Hepatocyte (in vitro differentiated cells): ENCODE results near the gene CYTH1. TPM values are rescaled to one million over a fixed set of nuclear protein-coding genes. Genes with fewer than 3 reads are reported as not detected.

ENCODE experiments used
- DNase-seq: peaks from one replicate; pipeline ENCODE4 v3.0.0-alpha.2; 2016; ENCODE audit warnings: low spot score
- H2AFZ ChIP-seq: fragments of 200-600 bp; sonication (generic); 2 replicates; pipeline ENCODE4 v1.6.0; 2016; ENCODE audit warnings: antibody characterized with exemption, mild to moderate bottlenecking
- H3K27ac ChIP-seq: fragments of 200-600 bp; sonication (generic); 2 replicates; pipeline ENCODE4 v1.5.1; 2016; ENCODE audit warnings: mild to moderate bottlenecking
- H3K27me3 ChIP-seq: fragments of 200-600 bp; sonication (generic); 2 replicates; pipeline ENCODE4 v1.6.1; 2016
- H3K36me3 ChIP-seq: fragments of 200-600 bp; sonication (generic); replicated peaks from 2 replicates; pipeline ENCODE4 v1.5.1; 2016; ENCODE audit warnings: low read depth; ENCODE audit not compliant: insufficient read depth
- H3K4me1 ChIP-seq: fragments of 200-600 bp; sonication (generic); 2 replicates; pipeline ENCODE4 v1.5.1; 2016; ENCODE audit warnings: mild to moderate bottlenecking, moderate library complexity; ENCODE audit not compliant: insufficient read depth
- H3K4me2 ChIP-seq: fragments of 200-600 bp; sonication (generic); 2 replicates; pipeline ENCODE4 v1.6.0; 2016
- H3K4me3 ChIP-seq: fragments of 200-600 bp; sonication (generic); 2 replicates; pipeline ENCODE4 v1.5.1; 2016; ENCODE audit warnings: mild to moderate bottlenecking
- H3K79me2 ChIP-seq: fragments of 200-600 bp; sonication (generic); 2 replicates; pipeline ENCODE4 v1.6.0; 2017; ENCODE audit warnings: mild to moderate bottlenecking
- H3K9me2 ChIP-seq: fragments of 200-600 bp; sonication (generic); replicated peaks from 2 replicates; pipeline ENCODE4 v1.6.0; 2017; ENCODE audit warnings: mild to moderate bottlenecking; ENCODE audit not compliant: insufficient read depth
- H3K9me3 ChIP-seq: fragments of 200-600 bp; sonication (generic); 2 replicates; pipeline ENCODE4 v1.5.1; 2016; ENCODE audit warnings: low read depth, mild to moderate bottlenecking
- H4K20me1 ChIP-seq: fragments of 200-600 bp; sonication (generic); 2 replicates; pipeline ENCODE4 v1.6.0; 2016; ENCODE audit warnings: mild to moderate bottlenecking; ENCODE audit not compliant: insufficient read depth, poor library complexity, severe bottlenecking
- EZH2 ChIP-seq: fragments of 200-600 bp; sonication (generic); IDR thresholded peaks from 2 replicates; pipeline ENCODE4 v1.6.1; 2016; ENCODE audit warnings: antibody characterized with exemption, mild to moderate bottlenecking, borderline replicate concordance
- EZH2phosphoT487 ChIP-seq: fragments of 200-600 bp; sonication (generic); IDR thresholded peaks from one replicate; pipeline ENCODE4 v1.6.1; 2018; ENCODE audit warnings: antibody characterized with exemption, mild to moderate bottlenecking, low read depth, moderate library complexity; ENCODE audit not compliant: unreplicated experiment, severe bottlenecking
- WGBS: methylation state at CpG from one replicate; pipeline ENCODE4 v1.1.6; 2016; ENCODE audit warnings: low lambda C conversion rate; ENCODE audit errors: missing lambda C conversion rate; 5-methylcytosine and 5-hydroxymethylcytosine counted together
- polyA plus RNA-seq: library from polyadenylated mRNA; unstranded; fragments of >200 nt; fragmentation: Nextera tagmentation; extraction: Ambion mirVana; gene quantifications from 2 replicates; pipeline ENCODE4 v1.2.1, GENCODE V29; 2016
- total RNA-seq: library from RNA; depleted of rRNA; stranded (reverse); fragments of >200 nt; gene quantifications from 2 replicates; pipeline ENCODE4 v1.2.3, GENCODE V29; 2014
- TF ChIP-seq, protein P1 (sequence below): fragments of 200-600 bp; sonication (generic); IDR thresholded peaks from 2 replicates; pipeline ENCODE4 v1.5.1; 2016; ENCODE audit warnings: antibody characterized with exemption, mild to moderate bottlenecking; ENCODE audit not compliant: poor library complexity

CYTH1 gene
- total and polyA plus RNA-seq, 2 experiments from 2014 or later: 38.5 to 44.4 TPM

DNA sequence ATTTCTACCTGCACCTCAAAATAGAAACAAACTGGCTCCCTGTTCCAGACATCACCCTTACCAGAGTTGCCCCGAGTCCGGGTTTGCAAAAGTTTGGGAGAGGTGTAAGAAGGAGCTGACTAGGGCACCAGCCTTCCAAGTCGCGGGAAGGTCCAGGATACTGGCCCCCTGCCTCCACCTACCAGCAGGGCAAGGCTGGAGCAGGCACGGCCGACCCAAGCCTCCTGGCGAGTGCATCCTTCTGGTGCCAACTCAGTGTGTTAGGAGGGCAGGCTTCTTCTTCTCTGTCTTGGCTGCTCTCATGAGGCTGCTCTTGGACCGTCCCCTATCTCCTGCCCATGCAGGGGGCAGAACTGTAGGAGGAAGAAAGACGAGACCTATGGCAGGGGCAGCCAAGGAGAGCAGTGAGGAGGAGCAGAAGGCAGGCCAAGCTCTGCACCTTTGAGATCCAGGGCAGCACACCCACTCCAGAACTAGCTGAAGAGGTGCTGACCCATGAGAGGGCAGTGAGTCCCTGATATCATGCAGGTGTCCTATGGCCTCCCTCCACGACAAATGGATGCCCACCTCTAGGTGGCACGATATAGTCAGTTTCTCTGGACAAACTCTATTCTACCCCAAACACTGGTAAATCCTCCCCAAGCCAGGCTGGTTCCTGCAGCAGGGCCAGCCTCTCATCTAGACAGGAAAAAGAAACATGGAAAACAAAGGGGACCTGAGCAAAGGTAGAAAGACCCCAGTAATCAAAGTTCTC lies 54.4 kb downstream of the CYTH1 start:
- Histone ChIP-seq H3K4me3 (no peak overlapping the region), H3K4me1 (peaks cover 30% of the 10 kb centered on the region), H2AFZ (no peak overlapping the region), H3K27ac (no peak overlapping the region), H3K79me2 (peaks cover 99% of the 10 kb centered on the region), H3K27me3 (no peaks in the 10 kb centered on the region), H4K20me1 (peaks cover 85% of the 10 kb centered on the region), H3K9me2 (no peaks in the 10 kb centered on the region), H3K4me2 (no peak overlapping the region), H3K36me3 (no peaks in the 10 kb centered on the region), H3K9me3 (no peaks in the 10 kb centered on the region)
- TF ChIP-seq EZH2phosphoT487 (no peak), EZH2 (no peak)
- TF ChIP-seq, protein P1, sequence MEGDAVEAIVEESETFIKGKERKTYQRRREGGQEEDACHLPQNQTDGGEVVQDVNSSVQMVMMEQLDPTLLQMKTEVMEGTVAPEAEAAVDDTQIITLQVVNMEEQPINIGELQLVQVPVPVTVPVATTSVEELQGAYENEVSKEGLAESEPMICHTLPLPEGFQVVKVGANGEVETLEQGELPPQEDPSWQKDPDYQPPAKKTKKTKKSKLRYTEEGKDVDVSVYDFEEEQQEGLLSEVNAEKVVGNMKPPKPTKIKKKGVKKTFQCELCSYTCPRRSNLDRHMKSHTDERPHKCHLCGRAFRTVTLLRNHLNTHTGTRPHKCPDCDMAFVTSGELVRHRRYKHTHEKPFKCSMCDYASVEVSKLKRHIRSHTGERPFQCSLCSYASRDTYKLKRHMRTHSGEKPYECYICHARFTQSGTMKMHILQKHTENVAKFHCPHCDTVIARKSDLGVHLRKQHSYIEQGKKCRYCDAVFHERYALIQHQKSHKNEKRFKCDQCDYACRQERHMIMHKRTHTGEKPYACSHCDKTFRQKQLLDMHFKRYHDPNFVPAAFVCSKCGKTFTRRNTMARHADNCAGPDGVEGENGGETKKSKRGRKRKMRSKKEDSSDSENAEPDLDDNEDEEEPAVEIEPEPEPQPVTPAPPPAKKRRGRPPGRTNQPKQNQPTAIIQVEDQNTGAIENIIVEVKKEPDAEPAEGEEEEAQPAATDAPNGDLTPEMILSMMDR: no peak
- no peak for DNase-seq
- WGBS: 95% methylated on average over 11 of the region's 11 CpGs

DNA sequence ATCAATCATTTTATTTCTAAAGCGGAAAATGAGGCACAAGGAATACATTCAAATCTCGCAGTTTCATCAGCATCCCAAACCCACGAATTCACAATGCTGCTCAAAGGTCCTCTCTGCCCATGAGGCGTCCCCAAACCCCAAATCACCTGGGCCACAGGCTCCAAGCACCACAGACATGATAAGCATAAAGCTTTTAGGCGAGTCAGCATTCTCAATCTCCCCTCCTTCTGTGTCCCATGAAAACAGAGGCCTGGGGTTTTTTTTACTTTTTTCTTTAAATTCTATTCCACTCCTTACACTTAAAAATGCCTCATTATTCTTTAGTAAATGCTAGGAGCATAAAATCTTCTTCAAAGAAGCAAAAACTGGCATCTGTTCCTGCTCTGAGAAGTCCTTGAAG lies 55.0 kb downstream of the CYTH1 start:
- H4K20me1 ChIP-seq: peaks cover 85% of the 10 kb centered on the region
- H3K4me3 ChIP-seq: no peak overlapping the region
- no peak overlapping the region for H3K27ac ChIP-seq
- no peak for TF ChIP-seq EZH2
- TF ChIP-seq, protein P1: no peak
- no peak for TF ChIP-seq EZH2phosphoT487
- H3K4me1 ChIP-seq: peaks cover 35% of the 10 kb centered on the region
- no peaks in the 10 kb centered on the region for H3K9me2 ChIP-seq
- H3K36me3 ChIP-seq: no peaks in the 10 kb centered on the region
- H3K27me3 ChIP-seq: no peaks in the 10 kb centered on the region
- H3K9me3 ChIP-seq: no peaks in the 10 kb centered on the region
- no peak for DNase-seq
- H2AFZ ChIP-seq: no peak overlapping the region
- no peak overlapping the region for H3K4me2 ChIP-seq
- peaks cover 99% of the 10 kb centered on the region for H3K79me2 ChIP-seq
- 97% methylated on average over 5 of the region's 5 CpGs for WGBS

DNA sequence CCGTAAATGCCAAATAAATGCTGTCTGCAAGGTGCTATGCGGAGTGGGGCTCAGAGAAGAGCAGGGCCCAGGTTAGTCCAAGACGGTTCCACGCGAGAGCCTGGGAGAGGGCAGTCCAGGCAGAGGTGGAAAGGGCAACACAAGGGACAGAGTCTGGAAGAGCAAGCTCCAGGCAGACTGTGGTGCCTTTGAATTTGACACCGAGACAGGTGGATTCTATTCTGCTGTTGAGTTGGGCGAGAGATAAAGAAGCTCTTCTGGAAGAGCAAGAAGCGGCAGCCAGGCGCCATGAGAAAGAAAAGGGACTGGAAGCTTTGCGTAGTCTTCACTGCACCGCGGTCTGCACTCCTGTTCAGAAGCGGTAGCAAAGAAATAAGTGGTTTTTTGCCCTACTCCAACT lies 55.6 kb downstream of the CYTH1 start:
- no peaks in the 10 kb centered on the region for H3K9me3 ChIP-seq
- no peaks in the 10 kb centered on the region for H3K9me2 ChIP-seq
- peaks cover 99% of the 10 kb centered on the region for H3K79me2 ChIP-seq
- no peaks in the 10 kb centered on the region for H3K36me3 ChIP-seq
- no peaks in the 10 kb centered on the region for H3K27me3 ChIP-seq
- H3K4me2 ChIP-seq: no peak overlapping the region
- H3K27ac ChIP-seq: no peak overlapping the region
- peaks cover 40% of the 10 kb centered on the region for H3K4me1 ChIP-seq
- H2AFZ ChIP-seq: no peak overlapping the region
- TF ChIP-seq EZH2: no peak
- TF ChIP-seq, protein P1: no peak
- TF ChIP-seq EZH2phosphoT487: no peak
- peaks cover 85% of the 10 kb centered on the region for H4K20me1 ChIP-seq
- H3K4me3 ChIP-seq: no peak overlapping the region
- 85% methylated on average over 13 of the region's 13 CpGs for WGBS
- DNase-seq: no peak
